H9 (cell line): ENCODE measurements around the gene ARNT2. TPM values are rescaled to one million over a fixed set of nuclear protein-coding genes. Genes with fewer than 3 reads are reported as not detected.

Source experiments
- DNase-seq: peaks from one replicate; pipeline ENCODE4 v3.0.0-alpha.2; 2017
- H2AFZ ChIP-seq: one replicate; pipeline ENCODE4 v1.6.1; 2013; ENCODE audit warnings: mild to moderate bottlenecking, low read length, control low read depth, moderate library complexity
- H2AK5ac ChIP-seq: 2 replicates; pipeline ENCODE4 v1.6.1; 2013; ENCODE audit warnings: low read length, control low read depth, mixed read lengths; ENCODE audit not compliant: insufficient read length
- H2BK120ac ChIP-seq: one replicate; pipeline ENCODE4 v1.6.1; 2013; ENCODE audit warnings: low read depth, mild to moderate bottlenecking, low read length, control low read depth, inconsistent platforms; ENCODE audit not compliant: poor library complexity, severe bottlenecking
- H2BK12ac ChIP-seq: 2 replicates; pipeline ENCODE4 v1.6.1; 2013; ENCODE audit warnings: low read length, control low read depth, mixed read lengths, low read depth; ENCODE audit not compliant: insufficient read length
- H2BK15ac ChIP-seq: 2 replicates; pipeline ENCODE4 v1.6.1; 2013; ENCODE audit warnings: low read depth, low read length, control low read depth
- H2BK20ac ChIP-seq: one replicate; pipeline ENCODE4 v1.6.1; 2013; ENCODE audit warnings: low read depth, mild to moderate bottlenecking, low read length, control low read depth, inconsistent platforms; ENCODE audit not compliant: poor library complexity, severe bottlenecking
- H2BK5ac ChIP-seq: 2 replicates; pipeline ENCODE4 v1.6.1; 2013; ENCODE audit warnings: low read length, control low read depth, mixed read lengths; ENCODE audit not compliant: insufficient read length
- H3K14ac ChIP-seq: 2 replicates; pipeline ENCODE4 v1.6.1; 2013; ENCODE audit warnings: low read length, control low read depth; ENCODE audit not compliant: insufficient read depth
- H3K18ac ChIP-seq: 2 replicates; pipeline ENCODE4 v1.6.1; 2013; ENCODE audit warnings: low read depth, mild to moderate bottlenecking, mixed read lengths, low read length, control low read depth; ENCODE audit not compliant: insufficient read length
- H3K23ac ChIP-seq: 2 replicates; pipeline ENCODE4 v1.6.1; 2013; ENCODE audit warnings: low read length, control low read depth, mixed read lengths, low read depth; ENCODE audit not compliant: insufficient read length
- H3K23me2 ChIP-seq: 2 replicates; pipeline ENCODE4 v1.6.1; 2013; ENCODE audit warnings: low read depth, mild to moderate bottlenecking, mixed read lengths, low read length, control low read depth; ENCODE audit not compliant: insufficient read length, poor library complexity, severe bottlenecking
- H3K27ac ChIP-seq: 2 replicates; pipeline ENCODE4 v1.5.1; 2013; ENCODE audit warnings: low read length, control low read depth, mixed read lengths, low read depth; ENCODE audit not compliant: insufficient read length
- H3K27me3 ChIP-seq: 2 replicates; pipeline ENCODE4 v1.6.1; 2013; ENCODE audit warnings: low read length, control low read depth, inconsistent platforms; ENCODE audit not compliant: insufficient read depth
- H3K4ac ChIP-seq: 2 replicates; pipeline ENCODE4 v1.6.1; 2013; ENCODE audit warnings: low read depth, mild to moderate bottlenecking, control low read depth, inconsistent platforms, low read length, moderate library complexity
- H3K4me1 ChIP-seq: 2 replicates; pipeline ENCODE4 v1.6.1; 2013; ENCODE audit warnings: low read length, control low read depth, inconsistent platforms; ENCODE audit not compliant: insufficient read depth
- H3K4me2 ChIP-seq: 2 replicates; pipeline ENCODE4 v1.6.1; 2013; ENCODE audit warnings: low read length, control low read depth, mixed read lengths; ENCODE audit not compliant: insufficient read length, insufficient read depth
- H3K56ac ChIP-seq: 2 replicates; pipeline ENCODE4 v1.6.1; 2013; ENCODE audit warnings: low read depth, mild to moderate bottlenecking, mixed read lengths, low read length, control low read depth; ENCODE audit not compliant: insufficient read length
- H3K79me1 ChIP-seq: 2 replicates; pipeline ENCODE4 v1.6.1; 2013; ENCODE audit warnings: low read depth, mild to moderate bottlenecking, moderate library complexity, low read length, control low read depth, inconsistent platforms; ENCODE audit not compliant: insufficient read depth, poor library complexity, severe bottlenecking
- H3K79me2 ChIP-seq: 2 replicates; pipeline ENCODE4 v1.6.1; 2013; ENCODE audit warnings: low read length, control low read depth, inconsistent platforms; ENCODE audit not compliant: insufficient read depth
- H3K9ac ChIP-seq: 2 replicates; pipeline ENCODE4 v1.6.1; 2013; ENCODE audit warnings: low read length, control low read depth, mixed read lengths; ENCODE audit not compliant: insufficient read length; ENCODE audit errors: extremely low read depth
- H3K9me3 ChIP-seq: one replicate; pipeline ENCODE4 v1.6.1; 2013; ENCODE audit warnings: low read depth, low read length, inconsistent platforms; ENCODE audit not compliant: control insufficient read depth
- H3T11ph ChIP-seq: one replicate; pipeline ENCODE4 v1.6.1; 2013; ENCODE audit warnings: mild to moderate bottlenecking, low read length, control low read depth, inconsistent platforms
- H4K20me1 ChIP-seq: one replicate; pipeline ENCODE4 v1.6.1; 2013; ENCODE audit not compliant: control insufficient read depth, insufficient read length, insufficient read depth
- H4K5ac ChIP-seq: 2 replicates; pipeline ENCODE4 v1.6.1; 2013; ENCODE audit warnings: low read depth, mild to moderate bottlenecking, mixed read lengths, low read length, control low read depth; ENCODE audit not compliant: insufficient read length
- H4K8ac ChIP-seq: replicated peaks from 2 replicates; pipeline ENCODE4 v1.6.1; 2013; ENCODE audit warnings: low read length, control low read depth, mixed read lengths, low read depth; ENCODE audit not compliant: insufficient read length
- H4K91ac ChIP-seq: 2 replicates; pipeline ENCODE4 v1.6.1; 2013; ENCODE audit warnings: low read depth, mild to moderate bottlenecking, moderate library complexity, mixed read lengths, low read length, control low read depth; ENCODE audit not compliant: insufficient read length
- H3K27ac Mint-ChIP-seq, 3 experiments: 2 replicates in 2 of 3; 3 replicates in 1 of 3; pipeline ENCODE4 v1.8.0; 2020 to 2021; ENCODE audit warnings: mixed read lengths in 3 of 3, mild to moderate bottlenecking in 1 of 3, moderate library complexity in 1 of 3
- H3K27me3 Mint-ChIP-seq: 2 replicates; pipeline ENCODE4 v1.8.0; 2021; ENCODE audit warnings: low read depth, mild to moderate bottlenecking, moderate library complexity, mixed read lengths
- H3K36me3 Mint-ChIP-seq, 3 experiments: 2 replicates in 2 of 3; 3 replicates in 1 of 3; pipeline ENCODE4 v1.8.0; 2020 to 2021; ENCODE audit warnings: low read depth in 3 of 3, mixed read lengths in 3 of 3; ENCODE audit not compliant: insufficient read depth in 1 of 3
- H3K4me1 Mint-ChIP-seq, 2 experiments: 2 replicates each; pipeline ENCODE4 v1.8.0; 2020; ENCODE audit warnings: mixed read lengths in 2 of 2
- H3K4me3 Mint-ChIP-seq, 2 experiments: 2 replicates in 1 of 2; 3 replicates in 1 of 2; pipeline ENCODE4 v1.8.0; 2020 to 2021; ENCODE audit warnings: mild to moderate bottlenecking in 2 of 2, mixed read lengths in 2 of 2, moderate library complexity in 1 of 2
- H3K9me3 Mint-ChIP-seq, 2 experiments: 2 replicates in 1 of 2; 3 replicates in 1 of 2; pipeline ENCODE4 v1.8.0; 2020; ENCODE audit warnings: mild to moderate bottlenecking in 2 of 2, mixed read lengths in 2 of 2, moderate library complexity in 1 of 2
- WGBS: extraction: QIAGEN DNeasy Blood & Tissue Kit; methylation state at CpG from one replicate; pipeline ENCODE4 v1.1.7; 2013; ENCODE audit warnings: missing lambda C conversion rate, low lambda C conversion rate, mixed read lengths; ENCODE audit not compliant: insufficient read length; ENCODE audit errors: extremely low coverage; 5-methylcytosine and 5-hydroxymethylcytosine counted together
- total RNA-seq: library from RNA; stranded (reverse); gene quantifications from 2 replicates; pipeline ENCODE4 v1.2.1, GENCODE V29; 2021
- TF ChIP-seq, protein P1 (sequence below): fragments of 200-600 bp; sonication (generic); conservative IDR thresholded peaks from 3 replicates; pipeline ENCODE4 v1.8.0; 2021; ENCODE audit warnings: antibody characterized with exemption, mild to moderate bottlenecking

The ARNT2 gene
- total RNA-seq, 1 experiment from 2014 or later, result 10.5 TPM

- H3K27me3 ChIP-seq, result no peaks in the 10 kb centered on the region
- H2BK20ac ChIP-seq, result no peak overlapping the region
- H3K27ac Mint-ChIP-seq, result peak overlapping the region in 1 of 3 experiments; percentile 10; a peak in 1 of 7 replicates
- no peaks in the 10 kb centered on the region for H3K9me3 ChIP-seq
- WGBS, result no CpG with 5 or more reads among the region's 2 CpGs
- TF ChIP-seq, protein P1, sequence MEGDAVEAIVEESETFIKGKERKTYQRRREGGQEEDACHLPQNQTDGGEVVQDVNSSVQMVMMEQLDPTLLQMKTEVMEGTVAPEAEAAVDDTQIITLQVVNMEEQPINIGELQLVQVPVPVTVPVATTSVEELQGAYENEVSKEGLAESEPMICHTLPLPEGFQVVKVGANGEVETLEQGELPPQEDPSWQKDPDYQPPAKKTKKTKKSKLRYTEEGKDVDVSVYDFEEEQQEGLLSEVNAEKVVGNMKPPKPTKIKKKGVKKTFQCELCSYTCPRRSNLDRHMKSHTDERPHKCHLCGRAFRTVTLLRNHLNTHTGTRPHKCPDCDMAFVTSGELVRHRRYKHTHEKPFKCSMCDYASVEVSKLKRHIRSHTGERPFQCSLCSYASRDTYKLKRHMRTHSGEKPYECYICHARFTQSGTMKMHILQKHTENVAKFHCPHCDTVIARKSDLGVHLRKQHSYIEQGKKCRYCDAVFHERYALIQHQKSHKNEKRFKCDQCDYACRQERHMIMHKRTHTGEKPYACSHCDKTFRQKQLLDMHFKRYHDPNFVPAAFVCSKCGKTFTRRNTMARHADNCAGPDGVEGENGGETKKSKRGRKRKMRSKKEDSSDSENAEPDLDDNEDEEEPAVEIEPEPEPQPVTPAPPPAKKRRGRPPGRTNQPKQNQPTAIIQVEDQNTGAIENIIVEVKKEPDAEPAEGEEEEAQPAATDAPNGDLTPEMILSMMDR, result no peak
- peaks cover 4% of the 10 kb centered on the region; the same call in 1 of the 2 replicates for H3K4me1 ChIP-seq
- no peak overlapping the region for H3K9ac ChIP-seq
- no peak overlapping the region for H3K27ac ChIP-seq
- H3K9me3 Mint-ChIP-seq, result no peaks in the 10 kb centered on the region
- peaks cover 28 to 30% of the 10 kb centered on the region in 2 experiments for H3K4me1 Mint-ChIP-seq
- no peak overlapping the region for H2BK15ac ChIP-seq
- no peaks in the 10 kb centered on the region; a peak in 1 of 7 replicates for H3K36me3 Mint-ChIP-seq
- no peaks in the 10 kb centered on the region for H4K20me1 ChIP-seq
- no peaks in the 10 kb centered on the region for H3K23me2 ChIP-seq
- H3K4me3 Mint-ChIP-seq, result no peak overlapping the region
- H2BK12ac ChIP-seq, result no peak overlapping the region
- no peak overlapping the region for H2BK120ac ChIP-seq
- no peaks in the 10 kb centered on the region for H3K27me3 Mint-ChIP-seq
- no peak overlapping the region for H4K8ac ChIP-seq
- no peak overlapping the region for H4K91ac ChIP-seq
- no peak for DNase-seq
- H3K23ac ChIP-seq, result no peak overlapping the region
- H3K4ac ChIP-seq, result no peak overlapping the region
- H3K79me2 ChIP-seq, result no peaks in the 10 kb centered on the region
- H3T11ph ChIP-seq, result no peak overlapping the region
- no peak overlapping the region for H3K4me2 ChIP-seq
- no peak overlapping the region for H2AFZ ChIP-seq
- no peak overlapping the region for H3K14ac ChIP-seq
- no peak overlapping the region for H3K56ac ChIP-seq
- H2AK5ac ChIP-seq, result no peak overlapping the region
- no peaks in the 10 kb centered on the region for H3K79me1 ChIP-seq
- no peak overlapping the region for H3K18ac ChIP-seq
- no peak overlapping the region for H2BK5ac ChIP-seq
- H4K5ac ChIP-seq, result no peak overlapping the region
Observed at GRCh38 chr15:80495401-80495942, 91.3 kb downstream of the ARNT2 start.
